Mononuclear cell (primary cell): Measurements from ENCODE around the gene TNNI2. TPM values are rescaled to one million over a fixed set of nuclear protein-coding genes. Genes with fewer than 3 reads are reported as not detected.
"Not testable (repeated sequence)": the region's sequence is repeated elsewhere in the genome, so short reads cannot be mapped to it uniquely, and the experiment has no call there.

Source experiments
- H3K27me3 ChIP-seq: 2 replicates; pipeline ENCODE4 v1.6.0; 2011; ENCODE audit warnings: low read length, control low read depth; ENCODE audit not compliant: insufficient read depth
- H3K4me1 ChIP-seq: 2 replicates; pipeline ENCODE4 v1.5.1; 2011; ENCODE audit warnings: mild to moderate bottlenecking, low read length, control low read depth; ENCODE audit not compliant: insufficient read depth
- H3K4me3 ChIP-seq: 2 replicates; pipeline ENCODE4 v1.5.1; 2011; ENCODE audit warnings: mild to moderate bottlenecking, low read length, moderate library complexity
- H3K9me3 ChIP-seq: 2 replicates; pipeline ENCODE4 v1.5.1; 2011; ENCODE audit warnings: low read depth, mild to moderate bottlenecking, control low read depth, low read length
- total RNA-seq: library from RNA; depleted of rRNA; stranded (reverse); fragments of >200 nt; gene quantifications from one replicate; pipeline ENCODE4 v1.2.3, GENCODE V29; 2012

TNNI2 gene
- total RNA-seq, 1 donor: 8.6 TPM

GRCh38 chr11:1875851-1876301 is 37.1 kb downstream of the TNNI2 start:
- not testable (repeated sequence) for H3K27me3 ChIP-seq, H3K4me3 ChIP-seq, H3K9me3 ChIP-seq
- peaks cover 60% of the 10 kb centered on the region for H3K4me1 ChIP-seq

DNA sequence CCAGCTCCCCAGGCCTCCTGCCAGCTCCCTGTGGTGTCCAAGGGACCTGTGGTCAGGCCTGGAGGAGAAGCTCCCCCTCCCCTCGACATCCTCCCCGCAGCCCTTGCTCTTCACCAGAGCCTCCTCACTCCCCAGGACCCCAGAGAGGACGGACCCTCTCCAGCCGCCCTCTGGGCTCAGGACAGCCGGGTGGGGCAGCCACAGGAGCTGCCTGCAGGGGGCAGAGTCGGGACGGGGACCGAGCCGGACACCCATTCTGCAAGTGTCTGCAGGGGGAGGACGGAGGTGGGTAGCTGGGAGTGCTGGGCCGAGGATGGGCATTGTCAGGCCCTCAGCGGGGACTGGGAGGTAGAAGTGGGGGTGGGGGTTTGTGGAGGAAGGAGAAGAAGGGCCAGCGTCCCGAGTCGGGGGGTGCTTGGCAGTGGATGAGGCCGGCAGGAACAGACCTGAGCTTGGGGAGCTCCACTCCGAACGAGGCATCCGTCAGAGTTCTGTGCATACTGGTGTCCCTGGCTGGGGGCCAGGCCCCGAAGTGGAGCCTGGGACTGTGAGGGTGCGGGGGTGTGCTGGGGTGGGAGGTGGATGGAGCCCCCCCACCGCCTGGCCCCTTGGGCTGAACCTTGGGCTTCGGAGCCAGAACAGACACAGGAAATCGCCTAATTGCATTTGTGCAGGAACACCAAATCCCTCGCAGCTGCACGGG is 37.7 kb downstream of the TNNI2 start:
- H3K27me3 ChIP-seq: no peaks in the 10 kb centered on the region
- H3K9me3 ChIP-seq: no peaks in the 10 kb centered on the region
- peaks cover 60% of the 10 kb centered on the region for H3K4me1 ChIP-seq
- H3K4me3 ChIP-seq: no peak overlapping the region

DNA sequence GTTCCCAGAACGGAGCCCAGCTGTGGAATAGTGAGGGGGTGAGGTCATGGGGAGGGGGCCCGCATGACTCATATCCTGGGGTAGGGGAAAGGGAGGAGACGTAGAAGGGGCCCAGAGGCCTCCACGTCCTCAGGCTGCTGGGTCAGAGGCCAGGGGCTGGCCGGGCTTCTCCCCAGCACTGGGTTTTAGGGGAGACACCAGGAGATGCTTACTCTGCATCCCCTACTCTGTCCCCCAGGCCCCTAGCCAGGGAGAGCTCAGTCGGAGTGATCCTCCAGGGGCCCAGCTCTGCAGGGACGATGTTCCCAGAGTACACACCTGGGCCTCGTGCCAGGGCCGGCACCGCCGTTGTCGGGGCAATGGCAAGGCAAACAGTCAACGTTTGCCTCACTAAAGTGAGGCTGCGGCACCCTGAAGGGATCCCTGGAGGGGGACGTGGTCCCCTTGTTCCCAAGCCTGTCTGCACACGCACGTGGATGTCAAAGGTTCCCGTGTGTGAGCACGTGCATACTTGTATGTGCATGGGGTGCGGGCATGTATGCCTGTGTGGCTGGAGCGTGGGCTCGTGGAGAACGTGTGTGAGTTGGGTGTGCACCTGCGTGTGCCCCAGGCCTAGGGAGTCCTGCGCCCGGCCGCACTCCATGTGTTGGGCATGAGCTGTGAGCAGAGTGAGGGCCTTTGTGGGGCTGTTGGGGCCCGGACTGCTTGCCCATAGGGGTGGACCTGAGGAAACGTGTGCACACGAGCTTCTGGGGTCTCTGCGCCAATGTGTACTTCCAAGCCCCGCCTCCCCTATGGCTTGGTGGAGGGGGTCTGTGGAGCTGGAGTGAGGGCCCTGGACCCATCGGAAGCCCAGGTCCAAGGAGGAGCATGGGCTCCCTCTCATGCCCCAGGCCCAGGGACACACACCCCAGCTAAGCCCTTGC is 38.7 kb downstream of the TNNI2 start:
- Histone ChIP-seq H3K9me3 (no peaks in the 10 kb centered on the region), H3K4me3 (no peak overlapping the region), H3K4me1 (peaks cover 60% of the 10 kb centered on the region), H3K27me3 (no peaks in the 10 kb centered on the region)

DNA sequence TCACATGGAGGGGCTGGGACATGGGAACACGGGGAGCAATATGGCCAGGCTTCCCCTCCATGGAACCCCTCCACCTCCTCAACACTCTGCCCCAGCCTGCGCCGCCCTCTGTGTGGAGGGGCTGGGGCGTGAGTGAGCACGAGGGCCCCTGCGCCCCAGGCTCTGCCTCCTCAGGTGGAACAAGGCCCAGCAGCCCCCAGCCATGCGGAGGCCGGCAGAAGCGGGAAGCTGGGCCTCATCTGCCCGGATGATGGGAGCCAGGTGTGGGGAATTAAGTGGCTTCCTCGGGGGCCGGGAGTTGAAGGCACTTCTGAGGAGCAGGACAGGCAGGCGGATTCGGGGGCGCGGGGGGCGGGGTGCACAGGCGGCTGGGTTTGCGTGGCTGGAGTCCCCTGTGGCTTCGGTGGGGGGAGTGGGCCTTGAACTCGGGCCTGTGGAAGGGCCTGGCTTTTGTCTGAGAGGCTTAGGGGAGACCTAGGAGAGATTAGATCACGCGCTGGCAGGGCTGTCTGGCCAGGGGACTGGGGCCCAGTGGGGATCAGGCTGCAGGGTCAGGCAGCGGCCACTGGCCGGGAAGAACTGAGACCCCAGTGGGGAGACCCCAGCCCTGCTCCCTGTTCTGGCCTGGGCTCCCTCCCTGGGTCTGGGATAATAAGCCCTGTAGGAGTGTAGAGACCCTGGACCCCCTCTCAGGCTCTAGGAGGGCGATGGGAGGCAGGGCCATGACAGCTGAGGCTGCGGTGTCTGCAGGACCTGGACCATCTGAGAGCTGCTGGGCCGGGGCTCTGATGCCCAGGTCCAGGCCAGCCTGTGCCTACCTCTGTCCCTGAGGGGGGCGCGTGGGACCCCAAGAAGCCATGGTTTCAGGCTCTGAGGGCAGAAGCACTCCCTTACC is 39.6 kb downstream of the TNNI2 start:
- Histone ChIP-seq H3K4me1 (peaks cover 58% of the 10 kb centered on the region), H3K9me3 (no peaks in the 10 kb centered on the region), H3K4me3 (no peak overlapping the region), H3K27me3 (no peaks in the 10 kb centered on the region)

DNA sequence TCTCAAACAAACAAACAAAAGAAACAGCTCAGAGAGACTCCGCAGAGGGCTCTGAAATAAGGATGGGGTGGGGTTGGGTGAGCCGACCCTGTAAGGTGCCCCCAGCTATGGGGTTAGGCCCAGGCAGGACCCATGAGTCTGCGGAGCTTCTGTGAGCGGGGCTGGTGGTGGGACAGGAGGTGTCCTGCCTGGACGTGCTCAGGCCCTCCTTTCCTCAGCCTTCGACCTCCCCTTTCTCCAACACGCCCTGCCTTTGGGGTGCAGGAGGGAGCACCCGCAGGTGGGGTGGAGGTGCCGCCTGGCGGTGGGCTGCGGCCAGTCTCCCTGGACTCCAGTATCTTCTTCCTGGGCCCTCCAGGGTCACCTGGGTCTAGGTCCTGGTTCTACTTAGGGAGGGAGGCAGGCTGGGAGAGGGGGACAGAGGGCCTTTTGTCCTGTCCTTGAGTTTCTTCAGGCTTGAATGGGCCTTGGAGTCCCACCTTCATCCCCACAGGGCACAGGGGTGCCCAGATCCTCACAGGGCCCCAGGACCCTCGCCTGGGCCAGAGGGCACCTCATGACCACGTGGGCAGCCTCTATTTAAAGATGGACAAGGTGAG is 40.7 kb downstream of the TNNI2 start:
- no peak overlapping the region for H3K4me3 ChIP-seq
- H3K4me1 ChIP-seq: peaks cover 58% of the 10 kb centered on the region
- no peaks in the 10 kb centered on the region for H3K27me3 ChIP-seq
- no peaks in the 10 kb centered on the region for H3K9me3 ChIP-seq

GRCh38 chr11:1879941-1880720 is 41.4 kb downstream of the TNNI2 start:
- no peak overlapping the region for H3K4me3 ChIP-seq
- H3K27me3 ChIP-seq: no peaks in the 10 kb centered on the region
- H3K9me3 ChIP-seq: no peaks in the 10 kb centered on the region
- H3K4me1 ChIP-seq: peaks cover 53% of the 10 kb centered on the region

DNA sequence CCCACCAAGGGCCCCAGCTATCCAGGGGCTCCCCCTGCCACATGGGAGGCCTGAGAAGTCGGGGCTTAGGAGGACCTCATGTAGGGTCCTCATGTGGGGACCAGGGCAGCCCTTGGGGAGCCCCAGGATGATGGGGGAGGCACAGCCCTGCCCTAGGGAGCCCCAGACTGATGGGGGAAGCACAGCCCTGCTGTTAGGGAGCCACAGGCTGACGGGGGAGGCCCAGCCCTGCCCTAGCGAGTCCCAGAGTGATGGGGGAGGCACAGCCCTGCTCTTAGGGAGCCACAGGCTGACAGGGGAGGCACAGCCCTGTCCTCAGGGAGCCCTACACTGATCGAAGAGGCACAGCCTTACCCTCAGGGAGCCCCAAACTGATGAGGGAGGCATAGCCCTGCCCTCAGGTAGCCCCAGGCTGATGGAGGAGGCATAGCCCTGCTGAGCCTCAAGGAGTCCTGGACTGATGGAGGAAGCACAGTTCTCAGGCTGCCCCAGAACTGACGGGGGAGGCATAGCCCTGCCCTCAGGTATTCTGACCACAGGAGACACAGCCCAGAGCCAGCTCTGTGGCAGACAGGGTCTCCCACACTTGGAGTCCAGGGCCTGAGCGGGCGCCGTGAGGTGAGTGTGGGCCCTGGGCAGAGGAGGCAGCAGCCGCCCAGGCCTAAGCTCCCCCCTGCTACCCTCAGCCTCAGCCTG is 42.1 kb downstream of the TNNI2 start:
- peaks cover 49% of the 10 kb centered on the region for H3K4me1 ChIP-seq
- no peaks in the 10 kb centered on the region for H3K9me3 ChIP-seq
- H3K4me3 ChIP-seq: no peak overlapping the region
- H3K27me3 ChIP-seq: no peaks in the 10 kb centered on the region

DNA sequence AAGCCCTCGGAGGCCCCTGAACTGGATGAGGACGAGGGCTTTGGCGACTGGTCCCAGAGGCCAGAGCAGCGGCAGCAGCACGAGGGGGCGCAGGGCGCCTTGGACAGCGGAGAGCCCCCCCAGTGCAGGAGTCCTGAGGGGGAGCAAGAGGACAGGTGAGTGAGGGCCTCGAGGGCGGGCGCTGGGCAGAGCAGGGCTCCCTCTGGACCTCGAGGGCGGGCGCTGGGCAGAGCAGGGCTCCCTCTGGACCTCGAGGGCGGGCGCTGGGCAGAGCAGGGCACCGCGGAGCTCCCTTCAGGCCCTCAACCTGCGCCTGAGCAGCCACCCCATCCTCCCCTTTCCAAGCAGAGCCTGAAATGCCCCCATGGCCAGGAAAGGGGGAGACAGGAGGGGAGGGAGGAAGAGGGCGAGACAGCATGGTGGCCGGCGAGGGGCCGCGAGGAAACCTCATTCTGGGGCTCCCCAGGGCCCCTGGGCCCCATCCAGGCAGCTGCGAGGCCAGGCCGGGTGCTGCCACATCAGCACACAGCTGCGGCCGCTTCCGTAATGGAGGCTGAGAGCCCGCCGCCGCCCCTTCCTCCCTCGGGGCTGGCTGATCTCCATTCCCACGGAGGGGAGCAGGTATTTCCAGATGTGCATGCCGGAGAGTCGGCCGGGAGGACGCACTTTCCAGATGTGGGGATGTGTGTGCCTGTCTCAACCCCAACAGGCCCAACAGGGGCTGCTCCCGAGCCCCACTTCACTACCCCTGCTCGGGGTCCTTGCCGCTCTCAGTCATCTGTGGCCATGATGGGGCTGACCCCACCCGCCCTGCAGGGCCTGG is 42.9 kb downstream of the TNNI2 start:
- H3K4me3 ChIP-seq: no peak overlapping the region
- H3K4me1 ChIP-seq: peaks cover 41% of the 10 kb centered on the region
- no peaks in the 10 kb centered on the region for H3K9me3 ChIP-seq
- no peaks in the 10 kb centered on the region for H3K27me3 ChIP-seq

- no peaks in the 10 kb centered on the region for H3K9me3 ChIP-seq
- peaks cover 41% of the 10 kb centered on the region for H3K4me1 ChIP-seq
- no peaks in the 10 kb centered on the region for H3K27me3 ChIP-seq
- H3K4me3 ChIP-seq: no peak overlapping the region
Measured at GRCh38 chr11:1882265-1883238, 43.8 kb downstream of the TNNI2 start.

- Histone ChIP-seq H3K9me3 (no peaks in the 10 kb centered on the region), H3K4me1 (peaks cover 49% of the 10 kb centered on the region), H3K4me3 (no peak overlapping the region), H3K27me3 (no peaks in the 10 kb centered on the region)
Measured at GRCh38 chr11:1883346-1884302, 44.8 kb downstream of the TNNI2 start.

GRCh38 chr11:1884303-1884700 is 45.5 kb downstream of the TNNI2 start:
- H3K27me3 ChIP-seq: no peaks in the 10 kb centered on the region
- H3K4me3 ChIP-seq: no peak overlapping the region
- peaks cover 53% of the 10 kb centered on the region for H3K4me1 ChIP-seq
- no peaks in the 10 kb centered on the region for H3K9me3 ChIP-seq
